ENCODE data around the gene IGFBP6. TPM values are rescaled to one million over a fixed set of nuclear protein-coding genes. Genes with fewer than 3 reads are reported as not detected.

IGFBP6 gene
- total RNA-seq, 1 donor from 2014 or later: 81.6 TPM

- DNase-seq (ENCODE audit: low read depth) (no peak), FAIRE-seq (no peak)
- Histone ChIP-seq H3K27me3 (ENCODE audit: control insufficient read depth, insufficient read depth, low read length) (no peaks in the 10 kb centered on the region), H3K36me3 (ENCODE audit: control insufficient read depth, insufficient read depth, low read length) (peaks cover 11% of the 10 kb centered on the region), H3K4me3 (ENCODE audit: low read depth, low read length) (no peak overlapping the region)
- TF ChIP-seq CTCF (IDR thresholded peaks at IDR 0.05; ENCODE audit: insufficient read depth, low read length, severe bottlenecking): no peak
These were observed 41.8 kb upstream of the IGFBP6 start for GRCh38 chr12:53055471-53056266.

DNA sequence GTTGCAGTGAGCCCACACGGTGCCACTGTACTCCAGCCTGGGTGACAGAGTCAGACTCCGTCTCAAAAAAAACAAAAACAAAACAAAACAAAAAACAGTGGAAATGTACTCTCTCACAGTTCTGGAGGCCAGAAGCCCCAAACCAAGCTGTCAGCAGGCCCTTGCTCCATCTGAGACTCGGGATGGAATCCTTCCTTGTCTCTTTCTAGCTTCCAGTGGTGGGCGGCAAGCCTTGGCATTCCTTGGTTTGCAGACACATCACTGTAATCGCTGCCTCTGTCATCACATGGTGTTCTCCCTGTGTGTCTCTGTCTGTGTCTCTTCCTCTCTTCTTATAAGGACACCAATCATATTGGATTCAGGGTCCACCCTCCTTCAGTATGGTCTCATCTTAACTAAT lies 41.2 kb upstream of the IGFBP6 start:
- H3K27me3 ChIP-seq (ENCODE audit: control insufficient read depth, insufficient read depth, low read length): no peaks in the 10 kb centered on the region
- no peak overlapping the region for H3K4me3 ChIP-seq (ENCODE audit: low read depth, low read length)
- H3K36me3 ChIP-seq (ENCODE audit: control insufficient read depth, insufficient read depth, low read length): peaks cover 11% of the 10 kb centered on the region
- FAIRE-seq (no peak), DNase-seq (ENCODE audit: low read depth) (no peak)
- TF ChIP-seq CTCF (IDR thresholded peaks at IDR 0.05; ENCODE audit: insufficient read depth, low read length, severe bottlenecking): no peak

- no peak overlapping the region for H3K4me3 ChIP-seq (ENCODE audit: low read depth, low read length)
- TF ChIP-seq CTCF (IDR thresholded peaks at IDR 0.05; ENCODE audit: insufficient read depth, low read length, severe bottlenecking): no peak
- H3K27me3 ChIP-seq (ENCODE audit: control insufficient read depth, insufficient read depth, low read length): no peaks in the 10 kb centered on the region
- H3K36me3 ChIP-seq (ENCODE audit: control insufficient read depth, insufficient read depth, low read length): peaks cover 9% of the 10 kb centered on the region
- FAIRE-seq (peak; percentile 7), DNase-seq (ENCODE audit: low read depth) (no peak)
These were observed 40.6 kb upstream of the IGFBP6 start for GRCh38 chr12:53056901-53057300.

DNA sequence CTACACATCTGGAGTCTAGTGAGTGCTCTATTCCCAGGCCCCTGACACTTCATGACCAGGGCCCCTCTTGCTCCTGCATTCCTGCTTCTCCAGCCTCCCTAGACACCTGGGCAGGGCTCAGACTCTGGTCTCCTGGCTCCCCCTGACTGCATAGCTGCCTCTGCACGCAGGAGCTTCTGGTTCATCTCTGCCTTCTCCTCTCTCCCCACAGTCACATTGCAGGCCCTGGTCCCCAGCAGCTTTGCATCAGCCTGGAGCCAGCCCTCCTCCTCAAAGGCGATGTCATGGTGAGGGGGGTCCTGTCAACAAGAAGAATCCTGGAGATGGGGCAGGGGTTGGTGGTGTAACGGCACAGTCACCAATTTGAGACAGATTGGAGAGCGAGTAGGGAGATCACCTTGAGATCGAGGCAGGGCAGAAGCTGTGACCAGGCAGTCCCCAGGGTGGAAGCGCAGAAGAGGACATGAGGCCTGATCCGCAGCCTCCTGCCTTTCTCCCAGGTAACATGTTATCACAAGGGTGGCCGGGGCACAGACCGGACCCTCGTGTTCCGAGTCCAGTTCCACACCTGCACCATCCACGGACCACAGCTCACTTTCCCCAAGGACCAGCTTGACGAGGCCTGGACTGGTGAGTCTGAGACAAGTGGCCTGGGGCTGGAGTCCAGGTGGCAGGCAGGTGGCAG lies 39.5 kb upstream of the IGFBP6 start:
- FAIRE-seq: no peak
- H3K4me3 ChIP-seq (ENCODE audit: low read depth, low read length): no peak overlapping the region
- no peak for TF ChIP-seq CTCF (IDR thresholded peaks at IDR 0.05; ENCODE audit: insufficient read depth, low read length, severe bottlenecking)
- H3K27me3 ChIP-seq (ENCODE audit: control insufficient read depth, insufficient read depth, low read length): no peaks in the 10 kb centered on the region
- peaks cover 6% of the 10 kb centered on the region for H3K36me3 ChIP-seq (ENCODE audit: control insufficient read depth, insufficient read depth, low read length)
- no peak for DNase-seq (ENCODE audit: low read depth)

DNA sequence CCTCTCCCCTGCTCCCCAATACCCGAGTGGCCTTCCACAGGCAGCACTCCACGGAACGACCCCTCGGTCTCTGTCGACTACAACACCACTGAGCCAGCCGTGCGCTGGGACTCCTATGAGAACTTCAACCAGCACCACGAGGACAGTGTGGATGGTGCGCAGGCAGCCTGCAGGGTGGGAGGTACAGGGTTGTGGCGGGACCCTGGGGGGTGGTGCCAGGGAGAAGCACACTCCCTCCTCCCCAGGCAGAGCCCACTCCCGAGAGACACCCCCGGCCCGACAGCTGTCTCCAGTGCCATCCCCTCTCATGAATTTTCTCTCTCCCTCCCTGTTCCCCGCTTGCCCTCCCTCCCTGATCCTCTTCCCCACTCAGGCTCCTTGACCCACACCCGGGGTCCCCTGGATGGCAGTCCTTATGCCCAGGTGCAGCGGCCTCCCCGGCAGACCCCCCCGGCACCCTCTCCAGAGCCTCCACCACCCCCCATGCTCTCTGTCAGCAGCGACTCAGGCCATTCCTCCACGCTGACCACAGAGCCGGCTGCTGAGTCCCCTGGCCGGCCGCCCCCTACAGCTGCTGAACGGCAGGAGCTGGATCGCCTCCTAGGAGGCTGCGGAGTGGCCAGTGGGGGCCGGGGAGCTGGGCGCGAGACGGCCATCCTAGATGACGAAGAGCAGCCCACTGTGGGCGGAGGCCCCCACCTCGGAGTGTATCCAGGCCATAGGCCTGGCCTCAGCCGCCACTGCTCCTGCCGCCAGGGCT lies 38.6 kb upstream of the IGFBP6 start:
- FAIRE-seq (no peak), DNase-seq (ENCODE audit: low read depth) (no peak)
- Histone ChIP-seq H3K36me3 (ENCODE audit: control insufficient read depth, insufficient read depth, low read length) (peaks cover 8% of the 10 kb centered on the region), H3K4me3 (ENCODE audit: low read depth, low read length) (no peak overlapping the region), H3K27me3 (ENCODE audit: control insufficient read depth, insufficient read depth, low read length) (no peaks in the 10 kb centered on the region)
- TF ChIP-seq CTCF (IDR thresholded peaks at IDR 0.05; ENCODE audit: insufficient read depth, low read length, severe bottlenecking): no peak

All from bronchial epithelial cell (primary cell).